ENCODE results near the gene LMBR1. TPM values are rescaled to one million over a fixed set of nuclear protein-coding genes. Genes with fewer than 3 reads are reported as not detected.
"Not testable (repeated sequence)": the region's sequence is repeated elsewhere in the genome, so short reads cannot be mapped to it uniquely, and the experiment has no call there.

The LMBR1 gene
- total RNA-seq, 1 donor from 2014 or later, result 49.7 TPM

DNA sequence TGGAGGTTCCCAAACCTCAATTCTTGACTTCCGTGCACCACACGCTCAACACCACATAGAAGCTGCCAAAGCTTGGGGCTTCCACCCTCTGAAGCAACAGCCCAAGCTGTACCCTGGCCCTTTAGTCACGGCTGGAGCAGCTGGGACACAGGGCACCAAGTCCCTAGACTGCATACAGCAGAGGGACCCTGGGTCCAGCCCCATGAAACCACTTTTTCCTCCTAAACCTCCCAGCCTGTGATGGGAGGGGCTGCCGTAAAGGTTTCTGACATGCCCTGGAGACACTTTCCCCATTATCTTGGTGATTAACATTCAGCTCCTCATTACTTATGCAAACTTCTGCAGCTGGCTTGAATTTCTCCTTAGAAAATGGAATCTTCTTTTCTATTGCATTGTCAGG, 194.5 kb downstream of the LMBR1 start:
- not testable (repeated sequence) for H3K4me1 Mint-ChIP-seq (ENCODE audit: low read depth, unreplicated experiment); H3K4me1 ChIP-seq (ENCODE audit: insufficient read depth, low read length); H3K79me2 ChIP-seq (ENCODE audit: insufficient read depth, low read length); H3K27me3 ChIP-seq (ENCODE audit: insufficient read depth, low read length); DNase-seq (ENCODE audit: low read depth); H3K4me2 ChIP-seq (ENCODE audit: low read length); H3K36me3 ChIP-seq (ENCODE audit: insufficient read depth, low read length); H3K4me3 Mint-ChIP-seq (ENCODE audit: unreplicated experiment); H2AFZ ChIP-seq (ENCODE audit: low read depth, low read length); H3K4me3 ChIP-seq (ENCODE audit: insufficient read depth, low read depth, low read length); H3K9ac ChIP-seq (ENCODE audit: low read length); H3K9me3 ChIP-seq (ENCODE audit: insufficient read depth, low read depth, low read length); H3K27ac ChIP-seq (ENCODE audit: low read depth, low read length); H3K27ac Mint-ChIP-seq (ENCODE audit: unreplicated experiment); H3K27me3 Mint-ChIP-seq (ENCODE audit: low read depth, unreplicated experiment); H4K20me1 ChIP-seq (ENCODE audit: insufficient read depth, low read length); FAIRE-seq
- H3K36me3 Mint-ChIP-seq (ENCODE audit: low read depth, unreplicated experiment), result peaks cover 40% of the 10 kb centered on the region
- H3K9me3 Mint-ChIP-seq (ENCODE audit: unreplicated experiment), result peaks cover 21% of the 10 kb centered on the region

DNA sequence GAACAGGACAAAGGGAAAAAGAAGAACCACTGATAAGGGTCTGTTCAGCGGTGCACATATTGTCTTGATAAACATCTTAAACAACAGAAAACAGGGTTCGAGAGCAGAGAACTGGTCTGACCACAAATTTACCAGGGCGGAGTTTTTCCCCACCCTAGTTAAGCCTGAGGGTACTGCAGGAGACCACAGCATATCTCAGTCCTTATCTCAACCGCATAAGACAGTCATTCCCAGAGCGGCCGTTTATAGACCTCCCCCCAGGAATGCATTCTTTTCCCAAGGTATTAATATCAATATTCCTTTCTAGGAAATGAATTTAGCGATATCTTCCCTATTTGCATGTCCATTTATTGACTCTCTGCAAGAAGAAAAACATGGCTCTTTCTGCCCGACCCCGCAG, 195.7 kb downstream of the LMBR1 start:
- FAIRE-seq; H3K27ac ChIP-seq (ENCODE audit: low read depth, low read length); H4K20me1 ChIP-seq (ENCODE audit: insufficient read depth, low read length); H3K36me3 ChIP-seq (ENCODE audit: insufficient read depth, low read length); H3K9me3 ChIP-seq (ENCODE audit: insufficient read depth, low read depth, low read length); H3K4me2 ChIP-seq (ENCODE audit: low read length); H3K4me1 Mint-ChIP-seq (ENCODE audit: low read depth, unreplicated experiment); H3K4me3 ChIP-seq (ENCODE audit: insufficient read depth, low read depth, low read length); H3K9ac ChIP-seq (ENCODE audit: low read length); H3K4me3 Mint-ChIP-seq (ENCODE audit: unreplicated experiment); H2AFZ ChIP-seq (ENCODE audit: low read depth, low read length); H3K27ac Mint-ChIP-seq (ENCODE audit: unreplicated experiment); H3K27me3 Mint-ChIP-seq (ENCODE audit: low read depth, unreplicated experiment); H3K4me1 ChIP-seq (ENCODE audit: insufficient read depth, low read length); H3K27me3 ChIP-seq (ENCODE audit: insufficient read depth, low read length); H3K79me2 ChIP-seq (ENCODE audit: insufficient read depth, low read length); DNase-seq (ENCODE audit: low read depth): not testable (repeated sequence)
- peaks cover 21% of the 10 kb centered on the region for H3K9me3 Mint-ChIP-seq (ENCODE audit: unreplicated experiment)
- peaks cover 36% of the 10 kb centered on the region for H3K36me3 Mint-ChIP-seq (ENCODE audit: low read depth, unreplicated experiment)

DNA sequence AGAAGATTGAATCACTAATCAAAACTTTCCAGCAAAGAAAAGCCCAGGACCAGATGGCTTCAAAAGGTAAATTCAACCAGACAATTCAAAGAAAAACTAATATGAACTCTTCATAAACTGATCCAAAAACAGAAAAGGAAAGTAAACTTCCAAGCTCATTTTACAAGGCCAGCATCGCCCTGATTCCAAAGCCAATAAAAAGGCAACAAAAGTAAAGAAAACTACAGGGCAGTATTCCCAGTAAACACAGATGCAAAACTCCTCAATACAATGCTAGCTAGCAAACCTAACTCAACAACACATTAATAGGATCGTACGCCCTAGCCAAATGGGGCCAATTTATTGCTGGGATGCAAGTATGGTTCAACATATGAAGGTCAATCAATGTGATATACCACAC, 199.4 kb downstream of the LMBR1 start:
- no peaks in the 10 kb centered on the region for H3K4me1 Mint-ChIP-seq (ENCODE audit: low read depth, unreplicated experiment)
- H3K27ac ChIP-seq (ENCODE audit: low read depth, low read length), result no peak overlapping the region
- H3K4me2 ChIP-seq (ENCODE audit: low read length), result no peak overlapping the region
- H3K36me3 Mint-ChIP-seq (ENCODE audit: low read depth, unreplicated experiment), result peaks cover 24% of the 10 kb centered on the region
- no peaks in the 10 kb centered on the region for H3K4me1 ChIP-seq (ENCODE audit: insufficient read depth, low read length)
- TF ChIP-seq, protein P1, sequence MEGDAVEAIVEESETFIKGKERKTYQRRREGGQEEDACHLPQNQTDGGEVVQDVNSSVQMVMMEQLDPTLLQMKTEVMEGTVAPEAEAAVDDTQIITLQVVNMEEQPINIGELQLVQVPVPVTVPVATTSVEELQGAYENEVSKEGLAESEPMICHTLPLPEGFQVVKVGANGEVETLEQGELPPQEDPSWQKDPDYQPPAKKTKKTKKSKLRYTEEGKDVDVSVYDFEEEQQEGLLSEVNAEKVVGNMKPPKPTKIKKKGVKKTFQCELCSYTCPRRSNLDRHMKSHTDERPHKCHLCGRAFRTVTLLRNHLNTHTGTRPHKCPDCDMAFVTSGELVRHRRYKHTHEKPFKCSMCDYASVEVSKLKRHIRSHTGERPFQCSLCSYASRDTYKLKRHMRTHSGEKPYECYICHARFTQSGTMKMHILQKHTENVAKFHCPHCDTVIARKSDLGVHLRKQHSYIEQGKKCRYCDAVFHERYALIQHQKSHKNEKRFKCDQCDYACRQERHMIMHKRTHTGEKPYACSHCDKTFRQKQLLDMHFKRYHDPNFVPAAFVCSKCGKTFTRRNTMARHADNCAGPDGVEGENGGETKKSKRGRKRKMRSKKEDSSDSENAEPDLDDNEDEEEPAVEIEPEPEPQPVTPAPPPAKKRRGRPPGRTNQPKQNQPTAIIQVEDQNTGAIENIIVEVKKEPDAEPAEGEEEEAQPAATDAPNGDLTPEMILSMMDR (IDR thresholded peaks at IDR 0.05; ENCODE audit: insufficient read depth, low read depth, low read length), result no peak
- TF ChIP-seq EZH2 (IDR thresholded peaks at IDR 0.05; ENCODE audit: insufficient read depth, low read length), result no peak
- no peak overlapping the region for H3K27ac Mint-ChIP-seq (ENCODE audit: unreplicated experiment)
- no peak for DNase-seq (ENCODE audit: low read depth)
- H3K36me3 ChIP-seq (ENCODE audit: insufficient read depth, low read length), result no peaks in the 10 kb centered on the region
- H3K79me2 ChIP-seq (ENCODE audit: insufficient read depth, low read length), result no peaks in the 10 kb centered on the region
- no peaks in the 10 kb centered on the region for H3K27me3 ChIP-seq (ENCODE audit: insufficient read depth, low read length)
- H3K27me3 Mint-ChIP-seq (ENCODE audit: low read depth, unreplicated experiment), result no peaks in the 10 kb centered on the region
- H3K4me3 Mint-ChIP-seq (ENCODE audit: unreplicated experiment), result no peak overlapping the region
- H4K20me1 ChIP-seq (ENCODE audit: insufficient read depth, low read length), result no peaks in the 10 kb centered on the region
- no peak overlapping the region for H3K4me3 ChIP-seq (ENCODE audit: insufficient read depth, low read depth, low read length)
- H2AFZ ChIP-seq (ENCODE audit: low read depth, low read length), result no peak overlapping the region
- H3K9me3 Mint-ChIP-seq (ENCODE audit: unreplicated experiment), result peaks cover 16% of the 10 kb centered on the region
- FAIRE-seq, result no peak
- no peak overlapping the region for H3K9ac ChIP-seq (ENCODE audit: low read length)
- H3K9me3 ChIP-seq (ENCODE audit: insufficient read depth, low read depth, low read length), result no peaks in the 10 kb centered on the region

GRCh38 chr7:156692849-156693248, 200.1 kb downstream of the LMBR1 start:
- no peaks in the 10 kb centered on the region for H3K79me2 ChIP-seq (ENCODE audit: insufficient read depth, low read length)
- H3K4me2 ChIP-seq (ENCODE audit: low read length), result no peak overlapping the region
- H3K27ac ChIP-seq (ENCODE audit: low read depth, low read length), result no peak overlapping the region
- H3K9ac ChIP-seq (ENCODE audit: low read length), result no peak overlapping the region
- H3K4me1 ChIP-seq (ENCODE audit: insufficient read depth, low read length), result no peaks in the 10 kb centered on the region
- no peak overlapping the region for H3K4me3 ChIP-seq (ENCODE audit: insufficient read depth, low read depth, low read length)
- no peak overlapping the region for H3K27ac Mint-ChIP-seq (ENCODE audit: unreplicated experiment)
- no peaks in the 10 kb centered on the region for H3K9me3 ChIP-seq (ENCODE audit: insufficient read depth, low read depth, low read length)
- H3K9me3 Mint-ChIP-seq (ENCODE audit: unreplicated experiment), result peaks cover 13% of the 10 kb centered on the region
- no peak for DNase-seq (ENCODE audit: low read depth)
- H3K27me3 ChIP-seq (ENCODE audit: insufficient read depth, low read length), result no peaks in the 10 kb centered on the region
- H3K4me1 Mint-ChIP-seq (ENCODE audit: low read depth, unreplicated experiment), result no peaks in the 10 kb centered on the region
- no peak for FAIRE-seq
- H3K27me3 Mint-ChIP-seq (ENCODE audit: low read depth, unreplicated experiment), result no peaks in the 10 kb centered on the region
- H3K36me3 ChIP-seq (ENCODE audit: insufficient read depth, low read length), result no peaks in the 10 kb centered on the region
- H3K4me3 Mint-ChIP-seq (ENCODE audit: unreplicated experiment), result no peak overlapping the region
- H2AFZ ChIP-seq (ENCODE audit: low read depth, low read length), result no peak overlapping the region
- no peak for TF ChIP-seq EZH2 (IDR thresholded peaks at IDR 0.05; ENCODE audit: insufficient read depth, low read length)
- TF ChIP-seq, protein P1 (IDR thresholded peaks at IDR 0.05; ENCODE audit: insufficient read depth, low read depth, low read length), result no peak
- H4K20me1 ChIP-seq (ENCODE audit: insufficient read depth, low read length), result no peaks in the 10 kb centered on the region
- peaks cover 23% of the 10 kb centered on the region for H3K36me3 Mint-ChIP-seq (ENCODE audit: low read depth, unreplicated experiment)

All from astrocyte (in vitro differentiated cells and primary cell).